Renal cortical epithelial cell (primary cell): ENCODE measurements around the gene NAA15. TPM values are rescaled to one million over a fixed set of nuclear protein-coding genes. Genes with fewer than 3 reads are reported as not detected.
"Not testable (repeated sequence)": the region's sequence is repeated elsewhere in the genome, so short reads cannot be mapped to it uniquely, and the experiment has no call there.

Experiments
- DNase-seq: peaks from one replicate; pipeline ENCODE4 v3.0.0-alpha.2; 2011; ENCODE audit warnings: low read depth
- total RNA-seq: library from RNA; depleted of rRNA; stranded (reverse); fragments of >200 nt; gene quantifications from 2 replicates; pipeline ENCODE4 v1.2.3, GENCODE V29; 2014

NAA15 gene
- total RNA-seq, 1 donor from 2014 or later, result 58.0 TPM

GRCh38 chr4:139297001-139297410 lies 4.3 kb upstream of the NAA15 start:
- DNase-seq, result peak; percentile 66

GRCh38 chr4:139299536-139299935 lies 1.8 kb upstream of the NAA15 start:
- no peak for DNase-seq

- peak; percentile 68 for DNase-seq
Observed at GRCh38 chr4:139300431-139301112, 733 bp upstream of the NAA15 start.

- peak; percentile 26 for DNase-seq
Observed at GRCh38 chr4:139301821-139302611, 711 bp downstream of the NAA15 start, which contains the start of gene NDUFC1. TSS of gene NDUFC1 (minus strand) at chr4:139302477. CDS start at chr4:139295798, 6,679 bp downstream.

GRCh38 chr4:139304920-139305319 lies 3.6 kb downstream of the NAA15 start:
- no peak for DNase-seq

GRCh38 chr4:139311909-139312308 lies 10.6 kb downstream of the NAA15 start:
- no peak for DNase-seq

- no peak for DNase-seq
Observed at GRCh38 chr4:139312552-139313332, 11.4 kb downstream of the NAA15 start.

DNA sequence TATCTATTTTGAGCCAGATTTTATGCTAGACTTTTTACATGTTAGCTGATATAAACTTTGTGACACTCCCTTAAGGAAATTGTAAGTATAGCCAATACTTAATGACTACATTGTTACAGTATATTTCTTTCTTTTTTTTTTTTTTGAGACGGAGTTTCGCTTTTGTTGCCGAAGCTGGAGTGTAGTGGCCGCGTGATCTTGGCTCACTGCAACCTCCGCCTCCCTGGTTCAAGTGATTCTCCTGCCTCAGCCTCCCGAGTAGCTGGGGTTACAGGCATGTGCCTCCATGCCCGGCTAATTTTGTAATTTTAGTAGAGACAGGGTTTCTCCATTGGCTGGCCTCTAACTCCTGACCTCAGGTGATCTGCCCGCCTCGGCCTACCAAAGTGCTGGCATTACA lies 12.1 kb downstream of the NAA15 start:
- not testable (repeated sequence) for DNase-seq

DNA sequence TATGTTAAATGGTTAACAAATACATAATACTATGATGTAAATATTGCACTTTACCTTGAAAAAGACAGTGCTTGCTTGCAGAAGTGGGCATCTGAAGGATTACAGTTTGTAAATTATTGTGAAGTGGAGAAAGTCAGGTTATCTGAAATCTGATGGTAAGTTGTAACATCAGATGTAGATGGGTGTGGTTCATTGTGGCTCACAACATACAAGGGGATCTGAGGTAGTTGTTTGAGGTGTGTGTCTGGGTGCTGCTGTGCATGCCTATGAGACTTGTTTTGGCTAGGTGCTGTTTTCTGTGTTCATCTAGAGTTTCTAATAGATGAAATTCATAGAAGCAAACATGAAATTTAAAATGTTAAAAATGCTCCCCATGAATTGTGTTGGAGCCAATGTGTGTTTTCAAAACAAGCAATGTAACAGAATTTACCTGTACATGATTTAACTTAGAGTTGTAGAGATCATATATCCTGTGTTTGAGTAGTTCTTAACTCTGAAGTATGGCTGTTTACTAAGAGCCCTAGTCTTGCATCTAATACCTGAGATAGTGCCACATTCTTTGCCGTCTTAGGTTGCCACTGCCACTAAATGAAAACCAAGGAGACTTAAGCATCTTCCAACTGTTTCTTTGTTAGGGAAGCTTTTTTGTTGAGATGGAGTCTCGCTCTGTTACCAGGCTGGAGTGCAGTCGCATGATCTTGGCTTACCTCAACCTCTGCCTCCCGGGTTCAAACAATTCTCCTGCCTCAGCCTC lies 12.9 kb downstream of the NAA15 start:
- DNase-seq, result no peak

DNA sequence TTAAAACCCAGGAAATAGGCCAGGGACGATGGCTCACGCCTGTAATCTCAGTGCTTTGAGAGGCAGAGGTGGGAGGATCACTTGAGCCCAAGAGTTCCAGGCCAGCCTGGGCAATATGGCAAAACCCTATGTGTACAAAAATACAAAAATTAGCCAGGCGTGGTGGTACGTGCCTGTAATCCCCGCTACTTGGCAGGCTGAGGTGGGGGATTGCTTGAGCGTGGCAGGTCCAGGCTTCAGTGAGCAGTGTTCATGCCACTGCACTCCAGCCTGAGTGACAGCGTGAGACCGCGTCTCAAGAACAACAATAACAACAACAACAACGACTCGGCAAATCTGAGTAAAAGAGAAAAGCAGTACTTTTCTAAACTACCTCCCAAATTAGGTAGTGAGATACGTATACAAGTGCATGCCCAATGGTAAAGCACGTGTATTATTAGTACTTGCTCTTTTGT lies 13.9 kb downstream of the NAA15 start:
- peak; percentile 28 for DNase-seq

GRCh38 chr4:139316733-139317132 lies 15.4 kb downstream of the NAA15 start:
- DNase-seq, result no peak

DNA sequence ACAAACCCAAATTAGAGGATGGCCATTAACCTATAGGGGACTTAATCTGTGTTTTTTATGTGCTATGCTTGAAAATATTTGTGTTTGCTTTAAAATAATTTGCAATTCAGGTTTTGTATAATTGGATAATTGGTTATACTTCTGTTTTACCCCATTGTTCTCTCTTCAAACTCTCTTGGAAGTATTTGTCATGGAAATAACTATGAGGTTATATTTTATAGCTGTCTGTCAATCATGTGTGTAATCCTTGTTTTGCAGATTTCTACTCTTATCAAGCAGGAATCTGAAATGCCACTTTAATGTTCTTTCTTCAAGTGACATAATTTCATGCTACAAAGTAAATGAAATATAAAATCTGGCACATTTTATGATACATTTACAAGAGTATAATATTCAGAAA lies 16.3 kb downstream of the NAA15 start:
- no peak for DNase-seq

- no peak for DNase-seq
Observed at GRCh38 chr4:139319571-139319970, 18.3 kb downstream of the NAA15 start.

- DNase-seq, result not testable (repeated sequence)
Observed at GRCh38 chr4:139322070-139322469, 20.8 kb downstream of the NAA15 start.

GRCh38 chr4:139322541-139322940 lies 21.2 kb downstream of the NAA15 start:
- not testable (repeated sequence) for DNase-seq

DNA sequence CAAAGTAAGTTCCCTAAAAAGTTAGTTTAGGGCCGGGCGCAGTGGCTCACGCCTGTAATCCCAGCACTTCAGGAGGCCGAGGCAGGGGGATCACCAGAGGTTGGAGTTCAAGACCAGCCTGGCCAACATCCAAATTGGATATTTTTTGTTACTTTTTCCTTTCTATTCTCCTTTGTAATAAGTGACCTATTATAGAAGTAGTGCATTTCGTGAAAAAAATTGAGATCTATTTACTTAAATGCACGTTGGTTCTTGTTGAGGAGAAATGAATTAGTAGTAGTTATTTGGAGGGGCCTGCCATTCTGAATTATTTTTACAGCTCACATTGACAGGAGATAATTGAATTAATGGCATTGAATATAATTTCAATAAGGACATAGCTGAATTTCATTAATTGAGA lies 23.3 kb downstream of the NAA15 start:
- no peak for DNase-seq

- DNase-seq, result no peak
Observed at GRCh38 chr4:139329665-139330200, 28.4 kb downstream of the NAA15 start.

DNA sequence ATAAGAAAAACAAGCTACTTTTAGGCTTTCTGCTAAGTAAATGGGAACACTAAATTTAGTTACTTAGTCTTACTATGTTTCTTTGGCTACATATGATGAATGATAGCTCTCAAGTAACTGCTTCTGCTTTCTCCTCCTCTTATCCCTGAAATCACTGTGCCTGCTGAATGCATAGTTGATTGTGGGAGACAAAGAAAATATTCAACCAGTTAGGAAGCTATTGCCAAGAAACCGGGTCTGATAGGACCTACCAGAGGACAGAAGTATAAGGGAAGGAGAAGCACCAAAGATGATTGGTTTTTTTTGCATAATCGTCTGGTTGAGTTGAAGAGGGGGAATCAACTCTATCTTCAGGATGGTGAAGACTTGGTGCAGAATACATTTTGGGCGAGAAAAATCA lies 29.0 kb downstream of the NAA15 start:
- DNase-seq, result no peak

DNA sequence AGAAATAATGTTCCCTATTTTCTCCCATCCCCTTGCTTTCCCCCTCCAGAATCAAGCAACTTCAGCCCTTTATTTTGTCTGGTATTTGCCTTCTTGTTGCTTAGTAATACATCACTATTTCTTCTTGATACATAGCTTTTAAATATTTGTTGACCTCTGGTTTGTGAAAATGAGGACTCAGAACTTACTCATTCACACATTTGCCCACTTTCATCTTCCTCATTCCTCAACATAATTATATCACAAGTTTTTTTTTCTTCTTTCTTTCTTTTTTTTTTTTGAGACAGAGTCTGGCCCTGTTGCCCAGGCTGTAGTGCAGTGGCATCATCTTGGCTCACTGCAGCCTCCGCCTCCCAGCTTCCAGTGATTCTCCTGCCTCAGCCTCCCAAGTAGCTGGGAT lies 29.9 kb downstream of the NAA15 start:
- DNase-seq, result peak; percentile 42

GRCh38 chr4:139333046-139333445 lies 31.7 kb downstream of the NAA15 start:
- no peak for DNase-seq

GRCh38 chr4:139337612-139338011 lies 36.3 kb downstream of the NAA15 start:
- DNase-seq, result no peak
